Measurements from ENCODE around the gene RPLP2. TPM values are rescaled to one million over a fixed set of nuclear protein-coding genes. Genes with fewer than 3 reads are reported as not detected.

Gene RPLP2
- total RNA-seq, 1 donor: 220 TPM

DNA sequence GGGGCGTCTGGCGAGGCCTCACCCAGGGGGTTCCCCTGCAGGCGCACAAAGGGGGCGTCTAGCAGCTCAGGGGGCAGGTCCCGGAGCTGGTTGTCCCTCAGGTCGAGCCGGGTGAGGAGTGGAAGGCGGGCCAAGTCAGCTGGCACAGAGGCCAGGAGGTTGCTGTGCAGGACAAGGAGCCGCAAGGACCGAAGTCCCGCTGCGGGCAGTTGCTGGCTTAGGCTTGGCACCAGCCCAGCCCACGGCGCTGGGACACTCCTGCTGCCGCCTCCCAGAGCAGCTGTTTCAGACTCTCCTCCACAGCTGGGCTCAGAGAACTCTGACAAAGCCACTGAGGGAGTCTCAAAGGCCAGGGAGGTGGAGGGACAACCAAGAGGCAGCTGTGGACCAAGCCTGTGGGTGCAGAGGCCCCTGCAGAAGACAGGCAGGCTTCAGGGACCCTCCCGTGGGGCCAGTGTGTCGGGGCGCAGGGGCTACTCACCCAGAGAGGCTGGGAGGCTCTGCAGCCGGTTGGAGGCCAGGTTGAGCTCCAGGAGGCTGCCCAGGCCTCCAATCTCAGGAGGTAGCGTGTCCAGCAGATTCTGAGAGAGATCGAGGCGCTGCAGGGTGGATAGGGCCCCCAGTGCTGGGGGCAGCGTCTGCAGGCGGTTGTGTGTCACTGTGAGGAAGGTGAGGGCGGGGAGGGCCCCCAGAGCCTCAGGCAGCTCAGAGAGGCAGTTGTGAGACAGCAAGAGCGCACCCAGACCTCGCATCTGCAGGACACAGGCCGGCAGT lies 6.9 kb upstream of the RPLP2 start:
- TF ChIP-seq CTCF (IDR thresholded peaks at IDR 0.05; ENCODE audit: insufficient read depth, low read depth, low read length): no peak
- no peak overlapping the region for H3K4me3 ChIP-seq (ENCODE audit: low read depth, low read length)
- DNase-seq (ENCODE audit: low read depth): no peak

- TF ChIP-seq CTCF (IDR thresholded peaks at IDR 0.05; ENCODE audit: insufficient read depth, low read depth, low read length): no peak
- H3K4me3 ChIP-seq (ENCODE audit: low read depth, low read length): peak overlapping the region; percentile 68
Observed at GRCh38 chr11:803467-803742, 6.4 kb upstream of the RPLP2 start.

DNA sequence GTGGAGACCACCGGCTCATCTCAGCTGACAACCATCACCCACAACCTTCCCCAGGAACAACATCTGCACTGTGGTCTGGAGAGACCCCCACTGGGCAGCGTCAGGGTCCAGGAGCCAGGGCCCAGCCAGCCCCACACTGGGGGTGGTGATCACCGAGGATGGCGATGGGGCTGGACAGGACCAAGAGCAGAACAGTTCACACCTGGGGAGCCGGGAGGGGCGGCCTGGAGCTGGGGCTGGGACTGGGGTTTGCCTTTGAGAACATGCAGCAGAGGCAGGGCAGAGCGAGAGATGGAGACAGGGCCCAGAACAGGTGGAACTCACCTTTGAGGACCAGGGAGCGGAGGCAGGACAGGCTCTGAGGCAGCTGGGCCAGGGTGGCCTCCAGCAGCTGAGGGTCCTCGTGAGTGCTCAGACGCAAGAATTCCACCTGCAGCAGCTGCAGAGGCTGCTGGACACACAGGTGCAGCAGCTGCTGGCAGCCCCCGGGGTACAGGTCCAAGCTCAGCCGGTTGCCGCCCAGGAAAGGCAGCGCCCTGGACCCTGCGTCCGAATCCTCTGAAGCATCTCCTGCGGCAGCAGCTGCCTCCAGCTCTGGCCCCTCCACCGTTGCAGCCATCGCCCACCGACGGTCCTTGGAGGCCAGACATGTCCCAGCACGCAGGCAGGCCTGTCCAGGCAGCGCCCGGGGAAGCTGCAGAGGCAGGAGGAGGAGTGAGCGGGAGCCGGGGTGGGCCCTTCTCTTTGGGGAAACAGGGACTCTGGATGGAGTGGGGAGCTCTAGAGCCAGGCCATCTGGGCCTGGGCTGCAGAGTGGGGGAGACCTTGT lies 5.8 kb upstream of the RPLP2 start:
- DNase-seq (ENCODE audit: low read depth): no peak
- no peak for TF ChIP-seq CTCF (IDR thresholded peaks at IDR 0.05; ENCODE audit: insufficient read depth, low read depth, low read length)
- H3K4me3 ChIP-seq (ENCODE audit: low read depth, low read length): peak overlapping the region; percentile 68

More at GRCh38 chr11:803467-803742, 6.4 kb upstream of the RPLP2 start:
- no peak for DNase-seq (ENCODE audit: low read depth)

- no peak for TF ChIP-seq CTCF (IDR thresholded peaks at IDR 0.05; ENCODE audit: insufficient read depth, low read depth, low read length)
- peak overlapping the region; percentile 68 for H3K4me3 ChIP-seq (ENCODE audit: low read depth, low read length)
- no peak for DNase-seq (ENCODE audit: low read depth)
Observed at GRCh38 chr11:804599-804964, 5.2 kb upstream of the RPLP2 start.

GRCh38 chr11:808427-809286 lies 1.1 kb upstream of the RPLP2 start:
- peak; percentile 27 for DNase-seq (ENCODE audit: low read depth)
- TF ChIP-seq CTCF (IDR thresholded peaks at IDR 0.05; ENCODE audit: insufficient read depth, low read depth, low read length): no peak
- H3K4me3 ChIP-seq (ENCODE audit: low read depth, low read length): peak overlapping the region; percentile 92

GRCh38 chr11:810040-810567 lies 337 bp downstream of the RPLP2 start:
- peak overlapping the region; percentile 92 for H3K4me3 ChIP-seq (ENCODE audit: low read depth, low read length)
- DNase-seq (ENCODE audit: low read depth): no peak
- TF ChIP-seq CTCF (IDR thresholded peaks at IDR 0.05; ENCODE audit: insufficient read depth, low read depth, low read length): peak; percentile 10

Measured in fibroblast of villous mesenchyme (primary cell).